Sigmoid colon (tissue), 7 donors: Measurements from ENCODE around the gene BTNL8. TPM values are rescaled to one million over a fixed set of nuclear protein-coding genes. Genes with fewer than 3 reads are reported as not detected.

Experiments
- DNase-seq: peaks from one replicate; pipeline ENCODE4 v3.0.0-alpha.2; 2019
- H3K27ac ChIP-seq, 4 donors: fragments of 200-600 bp; sonication (generic); one replicate each; pipeline ENCODE4 v1.5.1; 2016 to 2019; ENCODE audit warnings: mild to moderate bottlenecking in 1 of 4
- H3K27me3 ChIP-seq, 3 donors: fragments of 200-600 bp; sonication (generic); one replicate each; pipeline ENCODE4 v1.5.1; 2019; ENCODE audit warnings: mild to moderate bottlenecking in 1 of 3
- H3K36me3 ChIP-seq, 4 donors: fragments of 200-600 bp; sonication (generic); one replicate each; pipeline ENCODE4 v1.5.1; 2016 to 2019
- H3K4me1 ChIP-seq, 4 donors: fragments of 200-600 bp; sonication (generic); one replicate each; pipeline ENCODE4 v1.5.1; 2017 to 2019
- H3K4me3 ChIP-seq, 4 donors: fragments of 200-600 bp; sonication (generic); one replicate each; pipeline ENCODE4 v1.5.1; 2017 to 2019; ENCODE audit warnings: mild to moderate bottlenecking in 2 of 4, moderate library complexity in 1 of 4
- H3K9me3 ChIP-seq, 4 donors: fragments of 200-600 bp in 3 of 4; sonication (generic) in 3 of 4; one replicate each; pipeline versions ENCODE4 v1.5.1 to v1.6.1; 2013 to 2019
- CTCF ChIP-seq, 4 experiments: fragments of 450-650 bp in 3 of 4; fragments of 200-600 bp in 1 of 4; IDR thresholded peaks; one replicate each; pipeline ENCODE4 v1.5.1; 2016 to 2019; ENCODE audit warnings: antibody characterized with exemption in 4 of 4, mild to moderate bottlenecking in 3 of 4, moderate library complexity in 2 of 4
- EP300 ChIP-seq, 4 donors: sonication (generic); formaldehyde crosslinking; IDR thresholded peaks; one replicate each; pipeline ENCODE4 v1.6.1; 2017; ENCODE audit warnings: antibody characterized with exemption in 4 of 4
- POLR2A ChIP-seq, 2 donors: fragments of 450-650 bp; IDR thresholded peaks; one replicate each; pipeline ENCODE4 v1.6.1; 2016; ENCODE audit warnings: antibody characterized with exemption in 2 of 2, mild to moderate bottlenecking in 2 of 2, moderate library complexity in 2 of 2
- POLR2AphosphoS5 ChIP-seq, 4 donors: sonication (generic); formaldehyde crosslinking; IDR thresholded peaks; one replicate each; pipeline ENCODE4 v1.6.1; 2017; ENCODE audit warnings: antibody characterized with exemption in 4 of 4
- WGBS, 2 donors: extraction: QIAGEN DNeasy Blood & Tissue Kit; methylation state at CpG; one replicate each; pipeline ENCODE4 v1.1.7; 2013; 5-methylcytosine and 5-hydroxymethylcytosine counted together
- intact Hi-C: fragments of 100-400 bp; cut with DNase I; formaldehyde crosslinking; loops from one replicate; pipeline ENCODE4 v1.15.1; 2023
- polyA plus RNA-seq, 3 donors: library from polyadenylated mRNA; stranded (reverse); fragments of 200-250 nt; gene quantifications; one replicate each; pipeline ENCODE4 v1.2.3, GENCODE V29; 2013
- total RNA-seq, 4 donors: library from RNA; depleted of rRNA; stranded (reverse); fragments of >200 nt; gene quantifications; one replicate each; pipeline ENCODE4 v1.1.0, GENCODE V29; 2016
- donor health status: healthy with polysubstance abuse.
- donor health status: Bipolar disorder and iron deficiency.
- donor health status: healthy.

Gene BTNL8
- total and polyA plus RNA-seq, 7 donors = 0.27 to 32.2 (median 15.6) TPM; not detected in 2

- Histone ChIP-seq H3K4me1 (no peaks in the 10 kb centered on the region), H3K27me3 (no peaks in the 10 kb centered on the region), H3K9me3 (peaks cover 0 to 29% (median 2%) of the 10 kb centered on the region in 4 donors), H3K36me3 (peaks cover 22 to 49% (median 27%) of the 10 kb centered on the region in 4 donors), H3K4me3 (no peak overlapping the region), H3K27ac (no peak overlapping the region)
- no peak for DNase-seq
- intact Hi-C loops = no loop called here
- WGBS, 2 donors = 98% methylated on average over 1 of the region's 1 CpG
- TF ChIP-seq EP300 (IDR thresholded peaks at IDR 0.05) = no peak
- TF ChIP-seq POLR2AphosphoS5 (IDR thresholded peaks at IDR 0.05) = no peak
- no peak for TF ChIP-seq POLR2A (IDR thresholded peaks at IDR 0.05)
- no peak for TF ChIP-seq CTCF (IDR thresholded peaks at IDR 0.05)
Observed at GRCh38 chr5:180853848-180854176, 45.1 kb upstream of the BTNL8 start.

GRCh38 chr5:180858586-180858985 lies 40.4 kb upstream of the BTNL8 start:
- H3K9me3 ChIP-seq = no peaks in the 10 kb centered on the region
- no peak for DNase-seq
- no peaks in the 10 kb centered on the region for H3K27me3 ChIP-seq
- H3K36me3 ChIP-seq = peaks cover 0 to 17% (median 3%) of the 10 kb centered on the region in 4 donors
- H3K4me3 ChIP-seq = no peak overlapping the region
- WGBS, 2 donors = 98% methylated on average over 6 of the region's 6 CpGs
- intact Hi-C loops = no loop called here
- H3K4me1 ChIP-seq = peaks cover 0 to 12% (median 8%) of the 10 kb centered on the region in 4 donors
- TF ChIP-seq CTCF (IDR thresholded peaks at IDR 0.05) (no peak), EP300 (IDR thresholded peaks at IDR 0.05) (no peak), POLR2A (IDR thresholded peaks at IDR 0.05) (no peak), POLR2AphosphoS5 (IDR thresholded peaks at IDR 0.05) (no peak)
- H3K27ac ChIP-seq = no peak overlapping the region

- intact Hi-C loops = loop anchor here (5.0 kb wide), 3 partner anchors 58 to 297 kb away; partner anchors contain the start of gene MGAT1
Observed at GRCh38 chr5:180860273-180860886, 38.6 kb upstream of the BTNL8 start.

GRCh38 chr5:180860887-180861822 lies 37.8 kb upstream of the BTNL8 start, which contains the start of gene ZFP62:
Gene ZFP62 (minus strand): TSS chr5:180861276. CDS start chr5:180861219, 57 bp downstream.
- Histone ChIP-seq H3K4me3 (peak within 1 kb of the TSS; percentile 89 to 96 (median 92)), H3K36me3 (peaks cover 0 to 4% (median 0%) of the 10 kb centered on the region in 4 donors), H3K4me1 (peaks cover 0 to 12% (median 8%) of the 10 kb centered on the region in 4 donors), H3K27ac (peak within 1 kb of the TSS; percentile 90 to 94 (median 92)), H3K27me3 (no peaks in the 10 kb centered on the region), H3K9me3 (no peaks in the 10 kb centered on the region)
- no peak for TF ChIP-seq EP300 (IDR thresholded peaks at IDR 0.05)
- peak in 1 of 2 donors; percentile 22 for TF ChIP-seq POLR2A (IDR thresholded peaks at IDR 0.05)
- peak; percentile 25 to 85 (median 66) for TF ChIP-seq POLR2AphosphoS5 (IDR thresholded peaks at IDR 0.05)
- TF ChIP-seq CTCF (IDR thresholded peaks at IDR 0.05) = peak in 1 of 4 experiments; percentile 11
- intact Hi-C loops = loop anchor here (1.0 to 5.0 kb wide), 4 partner anchors 30 to 296 kb away; partner anchors contain the start of gene MGAT1
- DNase-seq = peak; percentile 94
- 1% methylated on average over 84 of the region's 84 CpGs for WGBS, 2 donors

More at GRCh38 chr5:180860273-180860886, 38.6 kb upstream of the BTNL8 start:
- Histone ChIP-seq H3K9me3 (no peaks in the 10 kb centered on the region), H3K4me1 (peaks cover 0 to 12% (median 8%) of the 10 kb centered on the region in 4 donors), H3K36me3 (peaks cover 0 to 12% (median 3%) of the 10 kb centered on the region in 4 donors), H3K27ac (peak overlapping the region; percentile 90 to 94 (median 92)), H3K27me3 (no peaks in the 10 kb centered on the region), H3K4me3 (peak overlapping the region; percentile 89 to 96 (median 92))
- TF ChIP-seq CTCF (IDR thresholded peaks at IDR 0.05) (peak in 1 of 4 experiments; percentile 8), POLR2AphosphoS5 (IDR thresholded peaks at IDR 0.05) (no peak), EP300 (IDR thresholded peaks at IDR 0.05) (no peak), POLR2A (IDR thresholded peaks at IDR 0.05) (no peak)
- DNase-seq = no peak
- 0 to 1% methylated on average over 18 of the region's 18 CpGs for WGBS, 2 donors
